ENCODE measurements around the gene FAM124A. TPM values are rescaled to one million over a fixed set of nuclear protein-coding genes. Genes with fewer than 3 reads are reported as not detected.

Gene FAM124A
- total RNA-seq, 1 donor from 2014 or later = 1.8 TPM

DNA sequence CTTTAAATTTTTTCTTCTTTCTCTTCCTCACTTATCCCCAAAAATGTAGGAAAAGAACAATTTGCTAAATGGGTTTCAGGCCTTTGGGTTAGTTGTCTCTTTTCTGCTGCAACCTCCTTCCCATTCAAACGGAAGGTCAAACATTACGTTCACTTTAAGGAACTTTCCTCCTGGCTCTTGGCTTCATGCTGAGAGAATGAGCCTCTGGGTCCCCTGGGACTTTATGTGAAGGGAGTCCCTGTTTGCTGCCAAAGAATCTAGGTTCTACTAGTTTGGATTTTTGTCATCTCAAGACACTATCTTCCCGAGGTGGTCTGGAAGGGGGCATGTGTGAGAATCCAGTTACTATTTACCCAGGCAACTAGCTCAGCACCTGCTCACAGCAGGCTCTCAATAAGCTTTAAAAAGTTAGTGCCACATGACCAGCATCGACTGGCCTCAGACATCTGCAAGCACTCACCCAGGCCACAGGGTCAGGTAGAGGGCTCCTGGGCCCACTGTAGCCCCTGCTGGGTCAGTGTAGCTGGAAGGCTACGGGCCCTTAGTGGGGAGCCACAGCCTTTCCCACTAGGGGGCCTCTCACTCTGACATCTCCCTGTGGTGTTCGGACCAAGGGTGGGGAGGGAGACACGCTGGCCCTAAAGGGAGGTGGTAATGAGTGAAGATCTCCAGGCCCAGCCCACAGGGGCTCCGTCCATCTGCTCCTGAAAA, 40.5 kb downstream of the FAM124A start:
- Mint-ChIP-seq H3K4me1 (ENCODE audit: unreplicated experiment) (peaks cover 27% of the 10 kb centered on the region), H3K36me3 (ENCODE audit: unreplicated experiment) (no peaks in the 10 kb centered on the region), H3K27me3 (ENCODE audit: unreplicated experiment) (no peaks in the 10 kb centered on the region), H3K9me3 (ENCODE audit: unreplicated experiment) (no peaks in the 10 kb centered on the region), H3K4me3 (ENCODE audit: unreplicated experiment) (no peak overlapping the region), H3K27ac (ENCODE audit: unreplicated experiment) (peak overlapping the region; percentile 64)
- TF ChIP-seq CTCF (IDR thresholded peaks at IDR 0.05) = no peak
- no peak for DNase-seq (ENCODE audit: extremely low spot score, unreplicated experiment)

DNA sequence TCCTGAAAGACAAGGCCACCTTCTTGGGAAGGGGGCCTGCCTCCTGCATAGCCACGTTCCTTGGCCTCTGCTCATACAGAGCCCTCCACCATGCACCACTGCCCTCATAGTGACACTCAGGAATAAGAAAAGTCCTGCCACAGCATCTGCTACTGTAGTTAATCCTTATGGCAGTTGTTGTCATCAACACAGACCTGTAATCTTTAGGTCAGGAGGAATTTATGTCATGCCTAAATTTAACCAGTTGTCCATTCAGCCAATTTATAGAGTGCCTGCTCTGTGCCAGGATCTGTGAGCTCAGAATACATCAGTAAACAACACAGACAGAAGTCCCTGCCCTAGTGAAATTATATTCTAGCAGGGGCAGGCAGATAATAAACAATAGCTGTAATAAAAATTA, 44.4 kb downstream of the FAM124A start:
- DNase-seq (ENCODE audit: extremely low spot score, unreplicated experiment) = no peak
- Mint-ChIP-seq H3K27ac (ENCODE audit: unreplicated experiment) (no peak overlapping the region), H3K36me3 (ENCODE audit: unreplicated experiment) (no peaks in the 10 kb centered on the region), H3K4me3 (ENCODE audit: unreplicated experiment) (no peak overlapping the region), H3K27me3 (ENCODE audit: unreplicated experiment) (no peaks in the 10 kb centered on the region), H3K9me3 (ENCODE audit: unreplicated experiment) (no peaks in the 10 kb centered on the region), H3K4me1 (ENCODE audit: unreplicated experiment) (peaks cover 49% of the 10 kb centered on the region)
- TF ChIP-seq CTCF (IDR thresholded peaks at IDR 0.05) = no peak

- no peak overlapping the region for H3K27ac Mint-ChIP-seq (ENCODE audit: unreplicated experiment)
- no peak for DNase-seq (ENCODE audit: extremely low spot score, unreplicated experiment)
These were observed 45.4 kb downstream of the FAM124A start for GRCh38 chr13:51267622-51268021.

DNA sequence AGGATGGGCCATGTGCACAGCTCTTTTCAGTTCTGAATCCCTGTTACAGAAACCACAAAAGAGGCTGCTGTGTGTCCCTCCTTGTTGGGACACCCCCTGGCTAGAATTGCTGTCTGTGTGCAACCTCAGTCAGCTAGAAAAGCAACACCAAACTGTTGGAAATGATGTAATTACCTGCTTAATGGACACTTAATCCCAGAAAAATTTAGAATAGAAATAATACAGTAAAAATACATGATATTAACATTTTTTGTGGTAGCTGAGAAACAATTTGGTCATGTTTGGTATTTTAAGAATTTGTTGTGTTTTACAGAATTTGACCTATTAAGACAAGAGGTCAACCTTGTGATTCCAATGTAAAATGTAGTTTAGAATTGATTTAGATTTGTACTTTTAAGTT, 46.8 kb downstream of the FAM124A start:
- Mint-ChIP-seq H3K36me3 (ENCODE audit: unreplicated experiment) (no peaks in the 10 kb centered on the region), H3K27me3 (ENCODE audit: unreplicated experiment) (no peaks in the 10 kb centered on the region), H3K4me1 (ENCODE audit: unreplicated experiment) (peaks cover 34% of the 10 kb centered on the region), H3K9me3 (ENCODE audit: unreplicated experiment) (no peaks in the 10 kb centered on the region), H3K4me3 (ENCODE audit: unreplicated experiment) (no peak overlapping the region), H3K27ac (ENCODE audit: unreplicated experiment) (no peak overlapping the region)
- TF ChIP-seq CTCF (IDR thresholded peaks at IDR 0.05) = no peak
- DNase-seq (ENCODE audit: extremely low spot score, unreplicated experiment) = no peak

More at GRCh38 chr13:51267622-51268021, 45.4 kb downstream of the FAM124A start:
- Mint-ChIP-seq H3K9me3 (ENCODE audit: unreplicated experiment) (no peaks in the 10 kb centered on the region), H3K36me3 (ENCODE audit: unreplicated experiment) (no peaks in the 10 kb centered on the region), H3K4me1 (ENCODE audit: unreplicated experiment) (peaks cover 42% of the 10 kb centered on the region), H3K27me3 (ENCODE audit: unreplicated experiment) (no peaks in the 10 kb centered on the region), H3K4me3 (ENCODE audit: unreplicated experiment) (no peak overlapping the region)
- TF ChIP-seq CTCF (IDR thresholded peaks at IDR 0.05) = no peak

DNA sequence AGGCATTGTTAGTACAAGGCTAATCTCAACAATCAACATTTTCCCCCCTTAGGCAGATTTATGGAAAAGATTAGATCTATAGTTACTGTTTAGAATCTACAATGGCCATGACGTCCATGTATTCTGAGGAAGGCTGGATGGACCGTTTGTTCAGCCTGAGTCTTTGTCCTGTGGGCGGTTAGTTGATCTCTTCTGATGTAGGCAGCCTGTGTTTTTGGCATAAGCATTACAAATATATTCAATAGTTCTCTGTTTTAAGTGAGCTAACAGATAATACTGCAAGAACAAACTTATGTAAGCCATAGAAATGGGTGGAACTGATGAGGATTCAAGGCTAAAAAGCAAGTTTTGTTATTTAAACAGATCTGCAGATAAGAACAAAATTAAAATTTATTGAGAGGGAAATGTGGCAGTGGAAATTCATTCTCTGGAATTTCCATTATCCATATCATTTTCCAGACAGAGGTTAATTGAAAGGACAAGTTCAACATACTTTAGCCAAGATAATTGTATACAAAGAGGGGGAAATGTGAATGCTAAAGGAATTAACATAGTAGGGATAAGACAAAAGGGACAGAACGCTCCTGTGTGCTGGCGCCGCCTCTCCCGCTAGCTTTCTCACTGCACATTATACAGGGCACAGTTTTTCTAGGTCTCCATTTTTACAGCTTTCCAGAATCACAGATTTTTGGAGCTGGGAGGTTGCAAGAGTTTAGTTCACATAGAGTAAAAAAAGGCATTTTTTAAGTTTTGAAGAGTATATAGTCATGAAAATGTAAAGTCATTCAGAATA, 48.6 kb downstream of the FAM124A start:
- peaks cover 34% of the 10 kb centered on the region for H3K4me1 Mint-ChIP-seq (ENCODE audit: unreplicated experiment)
- no peak for DNase-seq (ENCODE audit: extremely low spot score, unreplicated experiment)

More for the DNA sequence above, 48.6 kb downstream of the FAM124A start:
- Mint-ChIP-seq H3K4me3 (ENCODE audit: unreplicated experiment) (no peak overlapping the region), H3K9me3 (ENCODE audit: unreplicated experiment) (no peaks in the 10 kb centered on the region), H3K27ac (ENCODE audit: unreplicated experiment) (no peak overlapping the region), H3K36me3 (ENCODE audit: unreplicated experiment) (no peaks in the 10 kb centered on the region), H3K27me3 (ENCODE audit: unreplicated experiment) (no peaks in the 10 kb centered on the region)
- no peak for TF ChIP-seq CTCF (IDR thresholded peaks at IDR 0.05)

Data from osteocyte (in vitro differentiated cells).